GM21381 (cell line): ENCODE data around the gene ITPR3.

ENCODE experiments used
- ATAC-seq: cut with Tn5 transposase; IDR thresholded peaks from one replicate; pipeline ENCODE4 v1.9.1; 2021; ENCODE audit warnings: mild to moderate bottlenecking, moderate library complexity; ENCODE audit not compliant: unreplicated experiment

ITPR3 gene

GRCh38 chr6:33727932-33728331 is 106.8 kb downstream of the ITPR3 start:
- ATAC-seq, result no peak

GRCh38 chr6:33728438-33728837 is 107.3 kb downstream of the ITPR3 start:
- no peak for ATAC-seq

GRCh38 chr6:33729059-33729458 is 107.9 kb downstream of the ITPR3 start:
- ATAC-seq, result no peak

GRCh38 chr6:33730611-33731010 is 109.5 kb downstream of the ITPR3 start:
- no peak for ATAC-seq

- no peak for ATAC-seq
These were observed 109.9 kb downstream of the ITPR3 start for GRCh38 chr6:33731035-33731434.

GRCh38 chr6:33731751-33732282 is 110.7 kb downstream of the ITPR3 start:
- no peak for ATAC-seq

GRCh38 chr6:33732385-33732784 is 111.3 kb downstream of the ITPR3 start:
- ATAC-seq, result no peak

GRCh38 chr6:33732817-33733708 is 111.9 kb downstream of the ITPR3 start:
- ATAC-seq, result no peak

- ATAC-seq, result no peak
These were observed 112.5 kb downstream of the ITPR3 start for GRCh38 chr6:33733709-33734007.

- ATAC-seq, result no peak
These were observed 114.1 kb downstream of the ITPR3 start for GRCh38 chr6:33735216-33735615.

- ATAC-seq, result no peak
These were observed 116.3 kb downstream of the ITPR3 start for GRCh38 chr6:33737267-33738026.

GRCh38 chr6:33738153-33738552 is 117.0 kb downstream of the ITPR3 start:
- ATAC-seq, result no peak

- ATAC-seq, result no peak
These were observed 117.8 kb downstream of the ITPR3 start for GRCh38 chr6:33738879-33739278.

- no peak for ATAC-seq
These were observed 118.4 kb downstream of the ITPR3 start for GRCh38 chr6:33739571-33739970.

GRCh38 chr6:33740204-33740608 is 119.1 kb downstream of the ITPR3 start:
- no peak for ATAC-seq

GRCh38 chr6:33740794-33741193 is 119.7 kb downstream of the ITPR3 start:
- ATAC-seq, result no peak

GRCh38 chr6:33742092-33742491 is 121.0 kb downstream of the ITPR3 start:
- no peak for ATAC-seq

GRCh38 chr6:33742837-33743236 is 121.7 kb downstream of the ITPR3 start:
- no peak for ATAC-seq

GRCh38 chr6:33744001-33744848 is 123.1 kb downstream of the ITPR3 start:
- no peak for ATAC-seq

GRCh38 chr6:33744895-33745546 is 123.9 kb downstream of the ITPR3 start:
- ATAC-seq, result no peak

- no peak for ATAC-seq
These were observed 124.4 kb downstream of the ITPR3 start for GRCh38 chr6:33745548-33745947.
